Measurements from ENCODE around the gene GCNT4.
"Not testable (repeated sequence)": the region's sequence is repeated elsewhere in the genome, so short reads cannot be mapped to it uniquely, and the experiment has no call there.

GCNT4 gene

GRCh38 chr5:75052192-75053053 is at the start of gene GCNT4:
Gene GCNT4 (minus strand): TSS chr5:75052558. CDS start chr5:75030037, 22,521 bp downstream.
- DNase-seq (ENCODE audit: low read depth in 1 of 2, low spot score in 1 of 2): peak in 1 of 2 donors; percentile 20

DNA sequence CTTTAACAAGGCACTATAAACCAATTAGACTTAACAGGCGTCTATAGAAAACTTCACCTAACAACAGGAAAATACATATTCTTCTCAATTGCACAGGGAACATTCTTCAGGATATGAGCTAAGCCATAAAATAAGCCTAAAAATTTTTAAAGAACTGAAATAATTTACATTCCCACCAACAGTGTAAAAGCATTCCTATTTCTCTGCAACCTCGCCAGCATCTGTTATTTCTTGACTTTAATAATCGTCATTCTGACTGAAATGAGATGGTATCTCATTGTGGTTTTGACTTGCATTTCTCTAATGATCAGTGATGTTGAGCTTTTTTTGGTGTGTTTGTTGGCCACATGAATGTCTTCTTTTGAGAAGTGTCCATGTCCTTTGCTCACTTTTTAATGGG is 43.6 kb upstream of the GCNT4 start:
- not testable (repeated sequence) for DNase-seq (ENCODE audit: low read depth in 1 of 2, low spot score in 1 of 2)

DNA sequence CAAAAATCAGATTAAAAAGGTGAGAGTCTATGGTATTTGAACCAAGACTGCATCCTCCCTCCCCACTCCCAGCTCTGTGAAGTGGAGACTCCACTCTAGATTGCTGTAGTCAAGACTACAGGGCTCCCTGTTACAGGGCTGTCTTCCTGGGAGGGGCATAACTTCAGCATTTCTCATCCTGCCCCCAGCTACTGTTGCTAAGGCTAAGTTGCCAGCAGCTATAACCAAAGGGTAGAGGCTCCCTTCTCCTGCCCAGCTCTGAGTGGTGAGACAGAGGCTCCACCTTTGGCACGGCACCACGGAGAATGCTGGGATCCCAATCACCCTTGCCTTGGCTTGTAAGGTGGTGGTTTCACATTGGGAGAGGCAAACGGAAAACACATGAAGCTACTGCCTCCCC is 39.2 kb upstream of the GCNT4 start:
- DNase-seq (ENCODE audit: low read depth in 1 of 2, low spot score in 1 of 2): no peak

DNA sequence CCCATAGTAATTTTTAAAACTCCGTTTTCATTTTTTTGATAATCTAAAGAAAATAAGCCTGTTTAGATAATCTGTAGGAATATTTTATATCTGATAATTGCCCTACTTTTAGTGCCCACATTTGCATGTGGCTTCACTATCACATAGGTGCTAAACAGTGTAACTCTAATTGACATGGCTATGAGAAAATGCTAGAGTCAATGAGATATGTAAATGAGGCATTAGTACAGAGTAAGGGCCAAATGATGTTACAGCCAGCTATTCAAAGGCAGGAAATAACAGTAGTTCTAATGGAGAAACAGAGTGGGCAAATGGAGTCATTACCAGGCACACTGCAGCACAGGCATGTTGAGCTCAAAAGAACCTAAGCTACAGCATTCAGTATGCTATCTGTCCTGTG is 37.3 kb upstream of the GCNT4 start:
- no peak for DNase-seq (ENCODE audit: low read depth in 1 of 2, low spot score in 1 of 2)

DNA sequence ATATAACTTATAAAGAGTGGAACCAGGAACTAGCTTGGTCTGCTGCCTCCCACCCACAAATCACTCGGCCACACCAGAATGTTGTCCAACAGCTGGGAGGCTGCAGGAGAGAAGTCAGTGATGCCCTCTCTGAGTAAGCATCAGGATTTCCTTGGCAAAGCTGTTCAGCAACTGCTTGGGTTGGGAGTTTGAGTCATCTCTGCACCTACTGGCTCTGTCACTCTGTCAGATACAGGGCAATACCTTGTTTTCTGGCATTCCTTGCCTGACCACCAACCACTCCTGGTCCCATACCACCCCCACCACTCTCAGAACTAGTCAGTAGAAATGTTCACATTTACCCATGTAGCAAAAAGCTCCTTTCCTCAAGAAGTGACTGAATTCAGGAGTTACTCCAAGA is 36.8 kb upstream of the GCNT4 start:
- no peak for DNase-seq (ENCODE audit: low read depth in 1 of 2, low spot score in 1 of 2)

- no peak for DNase-seq (ENCODE audit: low read depth in 1 of 2, low spot score in 1 of 2)
Measured at GRCh38 chr5:75088648-75089047, 36.3 kb upstream of the GCNT4 start.

GRCh38 chr5:75081510-75081909 is 29.2 kb upstream of the GCNT4 start:
- DNase-seq (ENCODE audit: low read depth in 1 of 2, low spot score in 1 of 2): no peak

GRCh38 chr5:75079346-75079745 is 27.0 kb upstream of the GCNT4 start:
- not testable (repeated sequence) for DNase-seq (ENCODE audit: low read depth in 1 of 2, low spot score in 1 of 2)

DNA sequence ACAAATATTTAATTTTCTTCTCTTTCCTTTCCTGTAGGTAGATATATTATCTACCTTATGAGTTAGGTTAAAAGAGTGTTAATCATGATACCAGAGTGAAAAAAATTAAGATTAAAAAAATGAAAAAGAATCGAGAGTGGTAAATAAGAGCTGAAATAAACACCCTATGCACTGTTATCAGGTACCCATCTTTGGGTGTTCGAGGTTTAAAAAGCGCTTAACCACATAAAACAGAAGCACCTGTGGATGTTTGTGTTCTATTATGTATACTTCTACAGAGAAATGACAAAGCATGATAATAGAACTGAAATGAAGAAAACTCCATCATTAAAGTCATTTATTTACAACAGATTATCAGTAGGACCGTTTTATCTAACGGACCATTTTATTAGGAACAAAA is 25.7 kb upstream of the GCNT4 start:
- no peak for DNase-seq (ENCODE audit: low read depth in 1 of 2, low spot score in 1 of 2)

DNA sequence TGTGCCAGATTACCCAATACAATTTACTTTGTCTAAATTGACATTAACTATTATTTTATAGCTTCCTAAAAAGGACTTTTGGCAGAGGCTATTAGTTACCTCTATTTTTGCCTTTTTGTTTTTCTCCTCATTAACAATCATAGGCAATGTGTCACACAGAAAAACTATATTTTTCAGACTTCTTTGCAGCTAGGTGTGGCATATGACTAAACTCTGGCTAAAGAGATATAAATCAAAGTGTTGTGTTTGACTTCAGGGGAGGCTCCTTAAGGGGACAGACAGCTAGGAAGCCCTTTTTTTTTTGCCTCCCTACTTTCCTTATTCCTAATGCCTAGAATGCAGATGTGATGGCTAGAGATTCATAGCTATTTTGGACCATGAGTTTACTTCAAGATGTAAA is 19.7 kb upstream of the GCNT4 start:
- DNase-seq (ENCODE audit: low read depth in 1 of 2, low spot score in 1 of 2): no peak

- no peak for DNase-seq (ENCODE audit: low read depth in 1 of 2, low spot score in 1 of 2)
Measured at GRCh38 chr5:75071100-75071499, 18.7 kb upstream of the GCNT4 start.

- DNase-seq (ENCODE audit: low read depth in 1 of 2, low spot score in 1 of 2): no peak
Measured at GRCh38 chr5:75067434-75067833, 15.1 kb upstream of the GCNT4 start.

DNA sequence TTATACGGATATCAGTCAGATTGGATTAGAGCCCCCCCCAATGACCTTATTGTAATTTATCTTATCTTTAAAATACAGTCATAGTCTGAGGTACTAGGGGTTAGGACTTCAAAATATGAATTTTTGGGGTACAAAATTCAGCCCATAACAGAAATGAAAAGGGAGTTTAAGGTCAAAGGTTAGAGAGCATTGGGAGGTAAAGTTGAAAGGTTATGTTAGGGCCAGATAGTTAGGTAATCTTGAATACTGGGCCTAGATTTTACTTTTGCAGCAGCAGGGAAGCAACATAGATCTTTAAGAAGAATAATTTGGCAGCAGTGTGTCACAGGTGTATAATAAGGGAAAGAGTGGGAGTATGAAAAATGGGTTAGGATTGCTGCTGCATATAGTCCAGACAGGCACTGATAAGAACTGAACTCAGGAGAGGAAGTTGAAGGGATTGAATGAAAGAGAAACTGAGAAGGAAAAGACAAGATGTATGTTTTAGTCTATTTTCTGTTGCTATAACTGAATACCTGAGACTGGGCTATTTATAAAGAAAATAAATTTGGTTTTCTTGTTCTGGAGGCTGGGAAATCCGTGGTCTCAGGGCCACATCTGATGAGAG is 10.7 kb upstream of the GCNT4 start:
- DNase-seq (ENCODE audit: low read depth in 1 of 2, low spot score in 1 of 2): no peak

- no peak for DNase-seq (ENCODE audit: low read depth in 1 of 2, low spot score in 1 of 2)
Measured at GRCh38 chr5:75059912-75060545, 7.7 kb upstream of the GCNT4 start.

GRCh38 chr5:75058986-75059535 is 6.7 kb upstream of the GCNT4 start:
- no peak for DNase-seq (ENCODE audit: low read depth in 1 of 2, low spot score in 1 of 2)

- DNase-seq (ENCODE audit: low read depth in 1 of 2, low spot score in 1 of 2): no peak
Measured at GRCh38 chr5:75057561-75057960, 5.2 kb upstream of the GCNT4 start.

DNA sequence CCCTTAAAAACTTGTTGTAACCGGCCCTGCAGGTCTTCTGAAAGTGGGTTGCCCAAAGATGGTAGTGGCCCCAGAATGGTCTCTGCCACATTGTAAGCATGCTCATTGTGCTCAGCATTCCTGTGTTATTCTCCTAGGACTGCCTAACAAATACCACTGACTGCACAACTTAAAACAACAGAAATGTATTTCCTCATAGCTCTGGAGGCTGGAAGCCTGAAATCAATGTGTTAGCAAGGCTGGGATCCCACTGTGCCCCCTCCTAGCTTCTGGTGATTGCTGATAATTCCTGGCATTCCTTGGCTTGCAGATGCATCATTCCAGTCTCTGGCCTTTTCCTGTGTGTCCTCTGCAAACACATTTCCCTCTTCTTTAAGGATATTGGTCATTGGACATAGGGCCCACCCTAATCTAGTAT is 3.4 kb upstream of the GCNT4 start:
- DNase-seq (ENCODE audit: low read depth in 1 of 2, low spot score in 1 of 2): no peak

DNA sequence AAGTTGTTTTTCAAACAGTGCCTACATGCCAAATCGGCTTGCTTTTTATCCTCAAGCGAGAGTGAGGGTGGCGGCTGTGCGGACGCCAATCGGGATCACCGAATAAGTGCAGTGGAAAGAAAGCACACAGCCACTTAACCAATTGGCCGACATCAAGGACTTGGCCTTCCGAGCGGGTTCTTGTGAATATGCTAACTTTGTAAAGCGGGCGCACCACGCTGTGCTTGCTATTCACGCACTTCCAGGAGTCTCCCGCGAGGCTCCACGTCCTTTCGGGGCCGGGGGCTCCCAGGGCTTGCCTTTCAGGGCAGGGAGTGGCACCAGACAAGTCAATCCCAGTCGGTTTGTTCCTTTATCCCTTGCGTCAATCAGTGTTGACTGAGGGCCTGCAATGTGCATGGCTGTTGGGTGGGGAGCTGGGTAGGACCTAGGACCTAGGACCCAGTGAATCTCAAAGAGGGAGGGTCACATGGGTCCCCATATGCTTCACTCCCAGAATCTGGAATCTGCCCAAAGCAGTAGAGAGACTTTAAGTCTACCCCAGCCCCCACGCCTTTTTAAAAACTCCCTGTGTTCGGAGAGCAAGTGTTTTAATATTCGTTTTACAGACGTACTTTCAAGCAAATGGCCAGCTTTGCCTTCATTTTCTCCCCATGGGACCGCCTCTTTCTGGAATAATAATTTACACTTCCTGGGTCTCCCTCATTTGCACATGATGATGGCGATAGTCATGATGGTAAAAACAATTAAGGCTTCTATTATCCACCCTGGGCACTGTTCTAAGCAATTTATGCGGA is 2.0 kb upstream of the GCNT4 start:
- no peak for DNase-seq (ENCODE audit: low read depth in 1 of 2, low spot score in 1 of 2)

GRCh38 chr5:75053304-75054133 is 1.2 kb upstream of the GCNT4 start:
- DNase-seq (ENCODE audit: low read depth in 1 of 2, low spot score in 1 of 2): peak in 1 of 2 donors; percentile 22

DNA sequence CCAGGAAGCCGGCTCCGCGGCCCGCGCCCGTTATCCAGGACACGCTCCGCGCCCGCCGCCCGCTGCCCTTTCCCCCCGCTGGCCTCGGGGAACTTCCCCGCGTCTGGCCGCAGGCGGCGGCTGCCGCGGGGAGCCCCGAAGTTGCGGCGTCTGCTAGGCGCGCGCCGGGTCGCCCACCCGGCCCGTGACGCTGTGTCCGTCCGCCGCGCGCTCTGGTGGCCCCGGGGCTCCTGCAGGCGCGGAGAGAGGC is 621 bp upstream of the GCNT4 start:
- no peak for DNase-seq (ENCODE audit: low read depth in 1 of 2, low spot score in 1 of 2)

Data from activated T-helper 1 cell treated with anti-CD3 and anti-CD28 coated beads, Interleukin-2, amount 50 U/mL, for 16 hours (primary cell).